ENCODE results near the gene TMEM144.
"Not testable (repeated sequence)": the region's sequence is repeated elsewhere in the genome, so short reads cannot be mapped to it uniquely, and the experiment has no call there.

Gene TMEM144

DNA sequence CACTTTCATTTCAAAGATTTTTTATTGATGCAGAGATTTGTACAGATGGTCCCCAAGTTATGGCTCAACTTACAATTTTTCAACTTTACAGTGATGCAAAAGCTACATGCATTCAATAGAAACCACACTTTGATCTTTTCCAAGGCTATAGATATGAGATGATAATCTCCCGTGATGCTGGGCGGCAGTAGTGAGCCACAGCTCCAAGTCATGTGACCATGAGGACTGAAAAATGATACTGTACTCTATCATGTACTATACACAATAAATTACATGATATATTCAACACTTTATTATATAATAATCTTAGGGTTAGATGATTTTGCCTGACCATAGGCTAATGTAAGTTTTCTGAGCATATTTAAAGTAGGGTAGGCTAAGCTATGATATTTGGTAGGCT, 23.5 kb upstream of the TMEM144 start:
- no peak overlapping the region for H3K27ac ChIP-seq
- H3K4me3 ChIP-seq = no peak overlapping the region

DNA sequence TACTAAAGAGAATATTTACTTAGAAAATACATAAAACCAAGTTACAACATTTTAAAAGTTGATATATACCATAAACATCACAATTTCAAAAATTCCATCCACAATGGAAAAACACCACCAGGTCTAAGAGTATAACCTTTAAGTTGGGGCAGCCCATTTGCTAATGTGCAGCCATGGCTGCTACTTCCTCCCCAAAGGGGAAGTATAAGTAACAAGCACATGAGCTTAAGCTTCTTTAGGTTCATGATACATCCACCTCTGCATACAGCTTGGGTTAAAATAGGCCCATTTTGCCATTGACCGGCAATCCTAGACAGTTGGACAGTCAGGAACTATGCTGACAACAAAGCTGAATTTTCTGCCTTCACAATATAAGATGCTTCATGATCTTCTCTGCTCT, 20.9 kb upstream of the TMEM144 start:
- H3K4me3 ChIP-seq = no peak overlapping the region
- no peak overlapping the region for H3K27ac ChIP-seq

DNA sequence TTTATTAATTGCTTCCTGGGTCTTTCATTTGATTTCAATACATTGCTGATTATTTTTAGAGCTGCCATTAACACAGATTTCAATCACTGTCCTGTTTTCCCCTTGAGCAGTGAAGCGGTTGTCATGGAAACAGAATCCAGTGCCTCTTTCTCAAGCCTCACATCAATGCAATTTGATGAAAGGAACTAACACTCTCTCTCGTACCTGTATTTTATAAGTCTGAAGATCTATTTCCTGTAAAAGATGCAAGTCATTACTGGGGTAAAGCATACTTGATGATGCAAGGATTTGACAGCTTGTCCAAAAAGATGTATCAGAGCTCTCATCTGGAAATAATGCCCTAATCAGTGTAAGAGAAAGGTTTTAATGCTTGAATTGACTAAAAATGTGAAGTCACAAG, 19.6 kb upstream of the TMEM144 start:
- Histone ChIP-seq H3K4me3 (no peak overlapping the region), H3K27ac (peak overlapping the region in 1 of 21 experiments; percentile 10)

DNA sequence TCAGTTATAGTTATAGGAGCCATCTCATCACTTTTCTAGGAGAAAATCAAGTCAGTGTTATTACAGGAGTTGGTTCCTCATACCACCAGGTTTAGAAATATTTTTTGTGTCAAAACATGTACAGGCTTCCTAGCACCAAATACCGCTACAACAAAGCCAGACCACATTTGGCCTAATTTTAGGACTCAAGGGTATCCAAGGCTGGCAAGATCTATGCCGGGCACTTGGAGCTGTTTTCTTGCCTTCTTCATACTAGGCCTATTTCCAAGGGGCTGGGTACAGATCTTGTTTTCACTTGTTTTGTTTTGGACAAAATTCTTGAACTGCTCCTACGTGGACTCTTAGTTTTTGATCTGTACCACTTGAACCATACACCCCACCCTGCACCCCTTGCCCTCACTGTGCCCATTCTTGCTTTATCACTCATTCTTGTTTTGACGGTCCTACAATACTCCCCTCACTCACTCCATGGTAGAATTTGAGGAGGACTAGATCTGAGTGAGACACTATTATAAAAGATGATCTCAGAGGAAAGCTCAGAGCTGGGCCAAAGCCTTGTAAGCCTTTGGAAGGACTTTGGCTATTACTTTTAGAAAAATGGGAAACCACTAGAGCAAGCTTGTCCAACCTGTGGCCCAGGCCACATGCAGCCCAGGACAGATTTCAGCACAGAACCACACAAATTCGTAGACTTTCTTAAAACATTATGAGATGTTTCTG, 17.7 kb upstream of the TMEM144 start:
- Histone ChIP-seq H3K27ac (peak overlapping the region in 8 of 21 experiments; percentile 0 to 56 (median 46)), H3K4me3 (no peak overlapping the region)

GRCh38 chr4:158193171-158193749, 17.0 kb upstream of the TMEM144 start:
- Histone ChIP-seq H3K4me3 (no peak overlapping the region), H3K27ac (peak overlapping the region in 5 of 21 experiments; percentile 31 to 56 (median 50))

- Histone ChIP-seq H3K4me3 (no peak overlapping the region), H3K27ac (no peak overlapping the region)
Observed at GRCh38 chr4:158195297-158195696, 15.0 kb upstream of the TMEM144 start.

DNA sequence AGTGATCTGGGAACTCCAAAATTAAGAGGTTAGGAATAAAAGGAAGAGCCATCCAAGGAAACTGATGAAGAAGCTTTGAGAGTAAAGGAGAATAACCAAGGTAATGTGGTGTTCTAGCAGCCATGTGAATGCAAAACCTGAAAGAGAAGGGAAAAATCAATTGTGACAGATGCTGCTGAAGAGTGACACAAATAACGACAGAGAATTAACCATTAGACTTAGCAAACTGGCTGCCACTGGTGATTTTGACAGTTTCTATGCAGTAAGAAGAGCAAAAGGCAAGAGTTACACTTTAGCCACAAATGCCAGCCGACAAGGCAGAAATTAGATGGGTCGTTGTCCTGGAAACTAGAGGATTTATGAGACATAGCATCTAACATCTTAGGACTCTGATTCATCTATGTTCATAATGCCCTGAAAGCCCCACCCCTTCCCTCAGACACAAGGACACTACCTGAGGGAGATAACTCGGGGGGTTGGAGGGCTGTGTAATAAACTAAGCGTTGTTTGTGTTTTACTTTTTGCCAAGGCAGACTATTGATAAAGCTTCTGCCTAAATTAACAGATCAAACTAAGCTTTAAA, 13.0 kb upstream of the TMEM144 start:
- Histone ChIP-seq H3K4me3 (no peak overlapping the region), H3K27ac (no peak overlapping the region)

DNA sequence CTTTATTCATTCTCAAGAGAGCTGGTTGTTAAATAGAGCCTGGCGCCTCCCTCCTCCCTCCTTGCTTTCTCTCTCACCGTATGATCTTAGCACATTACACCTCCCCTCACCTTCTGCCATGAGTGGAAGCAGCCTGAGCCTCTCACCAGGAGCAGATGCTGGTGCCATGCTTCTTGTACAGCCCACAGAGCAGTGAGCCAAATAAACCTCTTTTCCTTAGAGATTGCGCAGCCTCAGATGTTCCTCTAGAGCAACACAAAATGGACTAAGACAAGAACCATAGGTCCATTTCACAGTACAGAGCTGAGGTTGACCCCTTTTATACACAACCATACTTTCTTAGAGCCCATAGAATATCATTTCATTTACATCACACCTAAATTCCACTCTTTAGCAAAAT, 10.1 kb upstream of the TMEM144 start:
- H3K27ac ChIP-seq = no peak overlapping the region
- H3K4me3 ChIP-seq = no peak overlapping the region

GRCh38 chr4:158201322-158201721, 9.0 kb upstream of the TMEM144 start:
- H3K4me3 ChIP-seq = no peak overlapping the region
- no peak overlapping the region for H3K27ac ChIP-seq

DNA sequence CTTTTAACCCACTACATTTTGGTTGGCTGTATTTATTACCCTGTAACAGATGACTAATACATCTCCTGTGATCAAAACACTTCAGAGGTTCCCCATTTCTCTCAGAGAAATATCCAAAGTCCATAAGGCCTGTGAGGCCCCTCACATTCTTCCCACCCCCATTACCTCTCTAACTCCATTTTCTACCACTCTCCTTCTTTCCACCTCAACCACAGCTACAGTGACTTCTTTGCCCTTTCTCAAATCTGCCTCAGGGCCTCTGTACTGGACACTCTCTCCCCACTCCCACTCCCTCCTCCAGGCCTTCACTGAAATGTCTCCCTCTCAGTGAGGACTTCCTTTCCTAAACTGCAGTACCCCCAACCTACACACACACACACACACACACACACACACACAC, 8.4 kb upstream of the TMEM144 start:
- Histone ChIP-seq H3K27ac (no peak overlapping the region), H3K4me3 (no peak overlapping the region)

GRCh38 chr4:158202481-158202880, 7.8 kb upstream of the TMEM144 start:
- no peak overlapping the region for H3K4me3 ChIP-seq
- H3K27ac ChIP-seq = no peak overlapping the region

DNA sequence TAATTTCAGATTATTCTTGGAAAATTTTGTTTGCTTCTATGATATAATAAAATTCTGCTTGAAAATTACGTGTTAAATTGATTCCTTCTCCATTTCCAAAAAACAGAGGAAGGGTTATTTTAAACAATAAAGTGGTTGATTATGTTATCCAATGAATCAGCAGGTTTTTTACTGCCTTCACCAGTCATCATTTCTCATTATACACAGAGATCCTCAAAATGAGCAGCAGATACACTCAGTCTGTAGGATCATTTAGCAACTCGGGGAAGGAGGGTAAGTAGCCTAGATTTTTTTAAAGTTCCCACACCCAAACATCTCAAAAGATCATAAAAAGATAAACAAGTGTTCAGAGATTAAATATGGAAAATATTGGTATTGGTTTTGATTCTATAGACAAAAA, 6.8 kb upstream of the TMEM144 start:
- Histone ChIP-seq H3K27ac (no peak overlapping the region), H3K4me3 (no peak overlapping the region)

DNA sequence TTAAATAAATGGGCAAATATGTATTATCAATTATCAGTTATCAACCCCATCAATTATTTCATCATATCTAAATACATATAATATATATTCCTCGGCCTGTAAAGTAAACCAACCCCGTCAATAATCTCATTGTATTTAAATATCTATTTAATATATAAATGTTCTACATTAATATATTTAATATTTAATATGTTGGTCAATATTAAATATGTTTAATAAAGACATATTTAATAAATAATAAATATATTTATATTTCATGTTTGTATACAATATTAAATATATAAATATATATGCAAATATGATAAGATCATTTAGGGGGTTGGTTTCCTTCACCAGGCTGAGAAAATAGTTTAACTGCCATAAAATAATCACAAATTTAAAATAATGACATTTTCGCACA, 6.4 kb upstream of the TMEM144 start:
- Histone ChIP-seq H3K27ac (no peak overlapping the region), H3K4me3 (no peak overlapping the region)

DNA sequence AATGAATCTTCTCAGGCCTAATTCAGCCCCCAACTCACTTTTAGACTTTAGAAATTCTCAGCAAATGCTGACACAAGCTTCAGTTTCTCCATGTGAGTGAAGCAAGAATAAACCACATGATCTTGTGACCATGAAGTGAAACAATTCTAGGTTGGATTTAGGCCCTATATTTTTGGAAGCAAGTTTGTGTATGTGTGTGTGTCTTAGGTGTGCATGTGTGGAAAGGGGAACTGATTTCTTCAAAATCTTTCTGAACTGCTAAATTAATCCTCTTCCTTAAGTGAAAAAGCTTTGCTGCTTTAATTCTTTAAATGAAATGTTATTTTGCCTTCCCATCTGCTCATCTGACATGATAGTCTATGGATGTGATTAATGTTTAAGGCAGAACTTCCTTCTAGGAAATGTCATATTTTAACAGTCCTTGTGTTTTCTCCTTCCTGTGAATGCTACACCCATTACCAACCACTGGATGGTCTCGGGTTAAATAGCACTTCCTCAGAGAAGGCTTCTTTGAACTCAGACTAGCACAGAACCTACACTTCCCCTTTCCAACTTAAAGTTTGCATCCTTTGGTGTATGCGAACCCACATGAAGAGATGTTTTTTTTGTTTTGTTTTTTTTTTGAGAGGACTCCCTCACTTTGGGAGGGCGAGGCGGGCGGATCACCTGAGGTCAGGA, 1.2 kb upstream of the TMEM144 start:
- peak overlapping the region in 15 of 21 experiments; percentile 5 to 92 (median 75) for H3K27ac ChIP-seq

DNA sequence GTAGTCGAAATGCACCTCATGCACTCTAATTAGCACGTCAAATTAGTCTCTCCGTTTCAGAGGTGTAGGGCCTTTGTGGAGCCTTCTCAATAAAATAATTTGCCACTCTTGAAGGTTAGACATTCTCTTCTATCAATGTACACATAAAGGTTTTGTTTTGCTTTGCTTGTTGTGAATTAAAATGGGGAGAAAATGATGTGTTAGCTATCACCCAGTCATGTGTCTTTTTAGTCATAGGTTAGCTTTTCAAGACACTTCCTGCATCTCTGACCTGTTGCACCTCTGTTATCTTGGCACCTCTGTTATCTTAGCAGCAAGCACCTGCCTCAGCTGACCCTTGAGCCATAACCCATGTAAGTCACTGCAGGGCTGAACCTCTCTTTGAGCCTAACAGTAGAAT, 936 bp downstream of the TMEM144 start:
- H3K4me3 ChIP-seq = peak overlapping the region in 6 of 7 experiments; percentile 14 to 46 (median 30)
- peak overlapping the region in 10 of 21 experiments; percentile 69 to 90 (median 84) for H3K27ac ChIP-seq

More for the DNA sequence above, 1.2 kb upstream of the TMEM144 start:
- no peak overlapping the region for H3K4me3 ChIP-seq

DNA sequence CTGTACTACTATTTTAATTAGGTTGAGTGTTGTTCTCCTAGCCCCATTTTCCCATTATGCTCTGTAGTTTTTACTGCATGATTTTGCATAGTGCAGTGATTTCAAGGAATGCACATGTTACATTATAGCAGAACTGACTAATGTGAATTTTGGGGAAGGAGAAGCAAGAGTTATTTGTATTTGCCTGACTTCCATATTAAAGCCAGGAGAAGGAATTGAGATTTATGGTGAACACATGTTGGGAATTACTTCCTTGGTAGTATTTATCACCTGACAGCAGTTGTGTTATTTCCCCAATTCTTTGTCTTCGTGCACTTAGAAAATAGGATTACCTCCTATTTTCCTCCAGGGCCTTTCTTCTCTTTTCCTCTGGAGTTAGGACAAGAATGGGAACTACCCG, 3.2 kb downstream of the TMEM144 start:
- Histone ChIP-seq H3K27ac (no peak overlapping the region), H3K4me3 (no peak overlapping the region)

- Histone ChIP-seq H3K27ac (no peak overlapping the region), H3K4me3 (no peak overlapping the region)
Observed at GRCh38 chr4:158214856-158215255, 4.6 kb downstream of the TMEM144 start.

GRCh38 chr4:158217763-158218162, 7.5 kb downstream of the TMEM144 start:
- H3K4me3 ChIP-seq = no peak overlapping the region
- no peak overlapping the region for H3K27ac ChIP-seq

- no peak overlapping the region for H3K27ac ChIP-seq
Observed at GRCh38 chr4:158219623-158220022, 9.3 kb downstream of the TMEM144 start.

GRCh38 chr4:158224318-158224717, 14.0 kb downstream of the TMEM144 start:
- not testable (repeated sequence) for H3K4me3 ChIP-seq, H3K27ac ChIP-seq

More at GRCh38 chr4:158219623-158220022, 9.3 kb downstream of the TMEM144 start:
- no peak overlapping the region for H3K4me3 ChIP-seq

DNA sequence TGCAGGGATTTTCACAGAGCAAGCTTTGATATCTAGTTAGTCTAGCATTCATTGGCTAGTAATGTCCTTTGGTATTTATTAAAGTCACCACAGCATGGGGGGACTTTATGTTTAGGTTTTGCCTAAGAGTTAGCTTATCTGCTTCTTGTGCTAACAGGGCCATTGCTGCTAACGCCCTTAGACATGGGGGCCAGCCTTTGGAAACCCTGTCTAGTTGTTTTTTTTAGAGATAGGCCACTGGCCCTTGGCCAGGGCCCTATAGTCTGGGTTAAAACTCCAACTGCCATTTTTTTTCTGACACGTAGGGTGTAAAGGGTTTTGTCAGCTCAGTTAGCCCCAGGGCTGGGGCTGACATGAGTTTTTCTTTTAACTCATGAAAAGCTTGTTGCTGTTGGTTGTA, 14.7 kb downstream of the TMEM144 start:
- not testable (repeated sequence) for H3K27ac ChIP-seq, H3K4me3 ChIP-seq

Measured in skin epidermis (tissue), 12 donors.